ENCODE data around the gene UBA1. TPM values are rescaled to one million over a fixed set of nuclear protein-coding genes. Genes with fewer than 3 reads are reported as not detected.

Gene UBA1
- total and polyA plus RNA-seq, 2 of the 13 experiments (the other 11 are each of a cell fraction or from before 2014, with no cell fraction given), result 93.3 to 129 TPM

GRCh38 chrX:47202316-47202715 is 8.7 kb downstream of the UBA1 start:
- Histone ChIP-seq H4K20me1 (ENCODE audit: insufficient read depth, low read length) (peaks cover 6% of the 10 kb centered on the region; the same call in 1 of the 2 replicates), H3K4me2 (ENCODE audit: low read depth, low read length) (no peak overlapping the region), H3K9me3 (ENCODE audit: low read length) (no peaks in the 10 kb centered on the region), H3K36me3 (replicated peaks in 1 of 2; ENCODE audit: control insufficient read depth in 1 of 2, insufficient read depth in 2 of 2, low read length in 2 of 2) (peaks cover 19 to 71% of the 10 kb centered on the region in 2 experiments), H3K27ac (ENCODE audit: extremely low read length, insufficient read depth, low read length) (no peak overlapping the region), H3K27me3 (ENCODE audit: control insufficient read depth in 1 of 2, insufficient read depth in 2 of 2, low read length in 2 of 2) (no peaks in the 10 kb centered on the region), H3K79me2 (ENCODE audit: insufficient read depth, low read length) (peaks cover 11% of the 10 kb centered on the region), H3K9ac (ENCODE audit: insufficient read depth, low read depth, low read length) (no peak overlapping the region), H3K4me3 (replicated peaks in 1 of 3; ENCODE audit: insufficient read depth in 1 of 3, low read depth in 2 of 3, low read length in 3 of 3) (no peak overlapping the region), H3K4me1 (ENCODE audit: insufficient read depth, low read length) (peaks cover 46% of the 10 kb centered on the region), H2AFZ (ENCODE audit: low read length) (no peak overlapping the region)
- BruUV-seq (replicated peaks), result no TSS peak
- ChIA-PET CTCF (ENCODE audit: low intra/inter-chr PET ratio, low total read pairs) (no interaction called here), POLR2A (interaction anchor here (1.2 kb wide), 1 partner anchor 15 kb away, joined by 3 read pairs; no protein-coding TSS in a partner anchor)
- no peak for FAIRE-seq
- in situ Hi-C loops (cut with HindIII; ENCODE audit: extremely low pct_ligation_motif_present, low pct_unique_long_range_greater_than_20kb) (no loop called here), intact Hi-C loops (cut with micrococcal nuclease; ENCODE audit: unreplicated experiment) (no loop called here)
- TF ChIP-seq FOXK2 (IDR thresholded peaks at IDR 0.05) (no peak), RBFOX2 (IDR thresholded peaks at IDR 0.05; ENCODE audit: low read depth, low read length) (0 out of 2 replicates have a peak, but pooled peaks have one; percentile 47), JUND (CRISPR knock-in tag; IDR thresholded peaks at IDR 0.05) (no peak), AGO2 (optimal IDR thresholded peaks at IDR 0.05; ENCODE audit: low read depth, low read length) (peak; percentile 53)
- no CpG with 5 or more reads among the region's 11 CpGs for WGBS (ENCODE audit: low lambda C conversion rate)
- DNase-seq (ENCODE audit: low spot score), result no peak
- no peak for ATAC-seq

DNA sequence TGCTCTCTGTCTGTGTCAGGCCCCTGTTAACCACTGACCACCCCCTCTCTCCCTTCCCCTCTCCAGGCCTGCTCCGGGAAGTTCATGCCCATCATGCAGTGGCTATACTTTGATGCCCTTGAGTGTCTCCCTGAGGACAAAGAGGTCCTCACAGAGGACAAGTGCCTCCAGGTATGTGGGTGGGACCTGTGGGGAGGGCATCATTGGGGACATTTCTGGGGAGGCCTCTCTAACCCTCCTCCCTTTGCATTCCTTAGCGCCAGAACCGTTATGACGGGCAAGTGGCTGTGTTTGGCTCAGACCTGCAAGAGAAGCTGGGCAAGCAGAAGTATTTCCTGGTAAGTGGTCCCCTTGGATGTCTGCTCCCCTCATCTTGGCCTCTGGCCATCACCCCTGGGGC is 9.2 kb downstream of the UBA1 start:
- H3K4me2 ChIP-seq (ENCODE audit: low read depth, low read length), result no peak overlapping the region
- no peak overlapping the region for H2AFZ ChIP-seq (ENCODE audit: low read length)
- no peak overlapping the region for H3K27ac ChIP-seq (ENCODE audit: extremely low read length, insufficient read depth, low read length)
- no peaks in the 10 kb centered on the region for H3K9me3 ChIP-seq (ENCODE audit: low read length)
- no peaks in the 10 kb centered on the region for H3K27me3 ChIP-seq (ENCODE audit: control insufficient read depth in 1 of 2, insufficient read depth in 2 of 2, low read length in 2 of 2)
- DNase-seq (ENCODE audit: low spot score) (no peak), ATAC-seq (no peak), FAIRE-seq (no peak)
- ChIA-PET CTCF (ENCODE audit: low intra/inter-chr PET ratio, low total read pairs) (no interaction called here), POLR2A (interaction anchor here (1.2 kb wide), 1 partner anchor 15 kb away, joined by 5 read pairs; no protein-coding TSS in a partner anchor)
- no peak overlapping the region for H3K9ac ChIP-seq (ENCODE audit: insufficient read depth, low read depth, low read length)
- 83% methylated on average over 2 of the region's 4 CpGs for WGBS (ENCODE audit: low lambda C conversion rate)
- intact Hi-C loops (cut with micrococcal nuclease; ENCODE audit: unreplicated experiment), result no loop called here
- no peak overlapping the region for H3K4me3 ChIP-seq (replicated peaks in 1 of 3; ENCODE audit: insufficient read depth in 1 of 3, low read depth in 2 of 3, low read length in 3 of 3)
- H3K79me2 ChIP-seq (ENCODE audit: insufficient read depth, low read length), result peaks cover 6% of the 10 kb centered on the region
- TSS peak; percentile 17 for BruUV-seq (replicated peaks)
- peaks cover 5% of the 10 kb centered on the region for H4K20me1 ChIP-seq (ENCODE audit: insufficient read depth, low read length)
- peaks cover 18 to 75% of the 10 kb centered on the region in 2 experiments for H3K36me3 ChIP-seq (replicated peaks in 1 of 2; ENCODE audit: control insufficient read depth in 1 of 2, insufficient read depth in 2 of 2, low read length in 2 of 2)
- peaks cover 40% of the 10 kb centered on the region for H3K4me1 ChIP-seq (ENCODE audit: insufficient read depth, low read length)
- in situ Hi-C loops (cut with HindIII; ENCODE audit: extremely low pct_ligation_motif_present, low pct_unique_long_range_greater_than_20kb), result no loop called here
- no peak for TF ChIP-seq GATAD1 (CRISPR knock-in tag; IDR thresholded peaks at IDR 0.05)
- no peak for TF ChIP-seq HDAC1 (CRISPR knock-in tag; IDR thresholded peaks at IDR 0.05)
- no peak for TF ChIP-seq ZNF333 (CRISPR knock-in tag; IDR thresholded peaks at IDR 0.05; ENCODE audit: borderline replicate concordance)
- no peak for TF ChIP-seq THAP9 (CRISPR knock-in tag; IDR thresholded peaks at IDR 0.05; ENCODE audit: borderline replicate concordance)
- TF ChIP-seq KLF13 (CRISPR knock-in tag; IDR thresholded peaks at IDR 0.05), result no peak
- TF ChIP-seq, protein P1, sequence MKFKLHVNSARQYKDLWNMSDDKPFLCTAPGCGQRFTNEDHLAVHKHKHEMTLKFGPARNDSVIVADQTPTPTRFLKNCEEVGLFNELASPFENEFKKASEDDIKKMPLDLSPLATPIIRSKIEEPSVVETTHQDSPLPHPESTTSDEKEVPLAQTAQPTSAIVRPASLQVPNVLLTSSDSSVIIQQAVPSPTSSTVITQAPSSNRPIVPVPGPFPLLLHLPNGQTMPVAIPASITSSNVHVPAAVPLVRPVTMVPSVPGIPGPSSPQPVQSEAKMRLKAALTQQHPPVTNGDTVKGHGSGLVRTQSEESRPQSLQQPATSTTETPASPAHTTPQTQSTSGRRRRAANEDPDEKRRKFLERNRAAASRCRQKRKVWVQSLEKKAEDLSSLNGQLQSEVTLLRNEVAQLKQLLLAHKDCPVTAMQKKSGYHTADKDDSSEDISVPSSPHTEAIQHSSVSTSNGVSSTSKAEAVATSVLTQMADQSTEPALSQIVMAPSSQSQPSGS (CRISPR knock-in tag; IDR thresholded peaks at IDR 0.05), result no peak
- no peak for TF ChIP-seq JUNB (CRISPR knock-in tag; IDR thresholded peaks at IDR 0.05; ENCODE audit: borderline replicate concordance)
